ENCODE data around the gene CYSLTR2. TPM values are rescaled to one million over a fixed set of nuclear protein-coding genes. Genes with fewer than 3 reads are reported as not detected.

The CYSLTR2 gene
- total and polyA plus RNA-seq, 9 of the 15 experiments (the other 6 are each of a cell fraction or from before 2014, with no cell fraction given) = not detected

GRCh38 chr13:48726711-48727110 lies 73.0 kb downstream of the CYSLTR2 start (continued):
- TF ChIP-seq FIP1L1 (IDR thresholded peaks at IDR 0.05; ENCODE audit: low read depth, low read length, poor library complexity, severe bottlenecking) = no peak
- TF ChIP-seq ZKSCAN1 (IDR thresholded peaks at IDR 0.05; ENCODE audit: low read depth, low read length) = no peak
- no peak for TF ChIP-seq SREBF2 (CRISPR knock-in tag; IDR thresholded peaks at IDR 0.05)
- no peak for TF ChIP-seq MCM7 (IDR thresholded peaks at IDR 0.05)
- TF ChIP-seq ZNF695 (CRISPR knock-in tag; IDR thresholded peaks at IDR 0.05) = no peak
- TF ChIP-seq, protein P1, sequence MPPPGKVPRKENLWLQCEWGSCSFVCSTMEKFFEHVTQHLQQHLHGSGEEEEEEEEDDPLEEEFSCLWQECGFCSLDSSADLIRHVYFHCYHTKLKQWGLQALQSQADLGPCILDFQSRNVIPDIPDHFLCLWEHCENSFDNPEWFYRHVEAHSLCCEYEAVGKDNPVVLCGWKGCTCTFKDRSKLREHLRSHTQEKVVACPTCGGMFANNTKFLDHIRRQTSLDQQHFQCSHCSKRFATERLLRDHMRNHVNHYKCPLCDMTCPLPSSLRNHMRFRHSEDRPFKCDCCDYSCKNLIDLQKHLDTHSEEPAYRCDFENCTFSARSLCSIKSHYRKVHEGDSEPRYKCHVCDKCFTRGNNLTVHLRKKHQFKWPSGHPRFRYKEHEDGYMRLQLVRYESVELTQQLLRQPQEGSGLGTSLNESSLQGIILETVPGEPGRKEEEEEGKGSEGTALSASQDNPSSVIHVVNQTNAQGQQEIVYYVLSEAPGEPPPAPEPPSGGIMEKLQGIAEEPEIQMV (tag; conservative IDR thresholded peaks at IDR 0.05; ENCODE audit: low read depth) = no peak

- CTCF ChIA-PET (ENCODE audit: low intra/inter-chr PET ratio) = no interaction called here
- no peaks in the 10 kb centered on the region for H3K9me3 ChIP-seq (replicated peaks; ENCODE audit: control insufficient read depth, insufficient read depth, low read depth, low read length)
- WGBS (ENCODE audit: insufficient coverage, low coverage, missing lambda C conversion rate) = 0% methylated on average over 4 of the region's 4 CpGs
Measured at GRCh38 chr13:48727241-48728011, 73.7 kb downstream of the CYSLTR2 start.

More at GRCh38 chr13:48727241-48728011, 73.7 kb downstream of the CYSLTR2 start:
- intact Hi-C loops (cut with micrococcal nuclease) = no loop called here
- Histone ChIP-seq H3K9ac (ENCODE audit: insufficient read depth in 1 of 2, low read depth in 2 of 2, low read length in 2 of 2) (no peak overlapping the region), H3K9me1 (ENCODE audit: control insufficient read depth, insufficient read depth, low read length) (no peaks in the 10 kb centered on the region), H3K79me2 (ENCODE audit: control insufficient read depth, insufficient read depth, low read length) (no peaks in the 10 kb centered on the region), H3K4me1 (replicated peaks in 1 of 2; ENCODE audit: control insufficient read depth in 2 of 2, insufficient read depth in 2 of 2, low read length in 2 of 2) (peaks cover 2 to 3% of the 10 kb centered on the region in 2 experiments; a peak in 3 of 5 replicates), H3K4me2 (ENCODE audit: insufficient read depth, low read length) (no peak overlapping the region), H2AFZ (ENCODE audit: low read depth, low read length) (no peak overlapping the region), H3K4me3 (no peak overlapping the region), H4K20me1 (replicated peaks; ENCODE audit: control insufficient read depth, insufficient read depth, low read length) (no peaks in the 10 kb centered on the region), H3K27me3 (ENCODE audit: control insufficient read depth in 2 of 2, insufficient read depth in 2 of 2, low read length in 2 of 2) (no peaks in the 10 kb centered on the region; a peak in 1 of 5 replicates), H3K27ac (ENCODE audit: extremely low read depth, low read depth, low read length) (no peak overlapping the region), H3K36me3 (ENCODE audit: control insufficient read depth, insufficient read depth, low read length) (no peaks in the 10 kb centered on the region)
- no peak for DNase-seq (ENCODE audit: extremely low read depth in 1 of 4, low spot score in 3 of 4)
- BruUV-seq (replicated peaks) = no TSS peak
- in situ Hi-C loops (cut with MboI) = no loop called here
- no peak for ATAC-seq
- POLR2A ChIA-PET = interaction anchor here (0.6 kb wide), 1 partner anchor 1749 kb away, joined by 3 read pairs; no protein-coding TSS in a partner anchor
- FAIRE-seq = no peak
- TF ChIP-seq DPF2 (IDR thresholded peaks at IDR 0.05) = no peak

Measured in K562 (cell line).